KMS-11 (cell line): Measurements from ENCODE around the gene TNK2.

Experiments used
- H2AFZ ChIP-seq: fragments of 200-600 bp; sonication (generic); 2 replicates; pipeline ENCODE4 v1.6.1; 2016; ENCODE audit warnings: antibody characterized with exemption, mixed run types, low read depth
- H3K27ac ChIP-seq: fragments of 200-600 bp; sonication (generic); 2 replicates; pipeline ENCODE4 v1.6.1; 2016; ENCODE audit warnings: mild to moderate bottlenecking, mixed run types
- H3K27me3 ChIP-seq: fragments of 200-600 bp; sonication (generic); 2 replicates; pipeline ENCODE4 v1.6.1; 2017; ENCODE audit warnings: mild to moderate bottlenecking, low read depth, mixed run types, moderate library complexity; ENCODE audit not compliant: insufficient read depth
- H3K36me3 ChIP-seq: fragments of 200-600 bp; sonication (generic); 2 replicates; pipeline ENCODE4 v1.6.1; 2017; ENCODE audit warnings: mild to moderate bottlenecking, mixed run types; ENCODE audit not compliant: insufficient read depth
- H3K4me1 ChIP-seq: fragments of 200-600 bp; sonication (generic); 2 replicates; pipeline ENCODE4 v1.6.1; 2016; ENCODE audit warnings: mild to moderate bottlenecking, low read depth, mixed run types; ENCODE audit not compliant: poor library complexity, severe bottlenecking
- H3K4me2 ChIP-seq: fragments of 200-600 bp; sonication (generic); 2 replicates; pipeline ENCODE4 v1.7.0; 2016; ENCODE audit warnings: mild to moderate bottlenecking, mixed run types
- H3K4me3 ChIP-seq: fragments of 200-600 bp; sonication (generic); IDR thresholded peaks from 2 replicates; pipeline ENCODE4 v1.6.1; 2017; ENCODE audit warnings: low read depth, low read length, mixed read lengths; ENCODE audit not compliant: insufficient read depth
- H3K79me2 ChIP-seq: fragments of 200-600 bp; sonication (generic); 2 replicates; pipeline ENCODE4 v1.6.1; 2016; ENCODE audit warnings: low read depth, mixed run types; ENCODE audit not compliant: insufficient read depth
- H3K9ac ChIP-seq: fragments of 200-600 bp; sonication (generic); 2 replicates; pipeline ENCODE4 v1.6.1; 2016; ENCODE audit warnings: mild to moderate bottlenecking, mixed run types
- H4K20me1 ChIP-seq: fragments of 200-600 bp; sonication (generic); 2 replicates; pipeline ENCODE4 v1.6.1; 2016; ENCODE audit warnings: mild to moderate bottlenecking, mixed run types; ENCODE audit not compliant: insufficient read depth
- CTCF ChIP-seq: fragments of 200-600 bp; sonication (generic); conservative IDR thresholded peaks from 2 replicates; pipeline ENCODE4 v1.6.1; 2017; ENCODE audit warnings: low read depth, mild to moderate bottlenecking, antibody characterized with exemption, low read length, moderate library complexity, mixed read lengths

The TNK2 gene

GRCh38 chr3:195850857-195851543 lies 57.4 kb downstream of the TNK2 start:
- Histone ChIP-seq H3K36me3 (no peaks in the 10 kb centered on the region), H4K20me1 (no peaks in the 10 kb centered on the region), H3K4me1 (no peaks in the 10 kb centered on the region), H2AFZ (peak overlapping the region; percentile 8; the same call in 1 of the 2 replicates), H3K4me3 (no peak overlapping the region), H3K27me3 (no peaks in the 10 kb centered on the region), H3K27ac (no peak overlapping the region), H3K79me2 (no peaks in the 10 kb centered on the region), H3K4me2 (0 out of 2 replicates have a peak overlapping the region, but pooled peaks have one; percentile 3), H3K9ac (no peak overlapping the region)
- TF ChIP-seq CTCF, result peak; percentile 100

- Histone ChIP-seq H3K36me3 (no peaks in the 10 kb centered on the region), H3K9ac (no peak overlapping the region), H3K4me2 (peak overlapping the region; percentile 11; the same call in 1 of the 2 replicates), H3K79me2 (no peaks in the 10 kb centered on the region), H4K20me1 (no peaks in the 10 kb centered on the region), H3K4me3 (no peak overlapping the region), H2AFZ (0 out of 2 replicates have a peak overlapping the region, but pooled peaks have one; percentile 24), H3K27ac (no peak overlapping the region), H3K27me3 (no peaks in the 10 kb centered on the region; the same call in 1 of the 2 replicates), H3K4me1 (no peaks in the 10 kb centered on the region)
- peak; percentile 60 for TF ChIP-seq CTCF
These were observed 58.9 kb downstream of the TNK2 start for GRCh38 chr3:195849322-195850074.

DNA sequence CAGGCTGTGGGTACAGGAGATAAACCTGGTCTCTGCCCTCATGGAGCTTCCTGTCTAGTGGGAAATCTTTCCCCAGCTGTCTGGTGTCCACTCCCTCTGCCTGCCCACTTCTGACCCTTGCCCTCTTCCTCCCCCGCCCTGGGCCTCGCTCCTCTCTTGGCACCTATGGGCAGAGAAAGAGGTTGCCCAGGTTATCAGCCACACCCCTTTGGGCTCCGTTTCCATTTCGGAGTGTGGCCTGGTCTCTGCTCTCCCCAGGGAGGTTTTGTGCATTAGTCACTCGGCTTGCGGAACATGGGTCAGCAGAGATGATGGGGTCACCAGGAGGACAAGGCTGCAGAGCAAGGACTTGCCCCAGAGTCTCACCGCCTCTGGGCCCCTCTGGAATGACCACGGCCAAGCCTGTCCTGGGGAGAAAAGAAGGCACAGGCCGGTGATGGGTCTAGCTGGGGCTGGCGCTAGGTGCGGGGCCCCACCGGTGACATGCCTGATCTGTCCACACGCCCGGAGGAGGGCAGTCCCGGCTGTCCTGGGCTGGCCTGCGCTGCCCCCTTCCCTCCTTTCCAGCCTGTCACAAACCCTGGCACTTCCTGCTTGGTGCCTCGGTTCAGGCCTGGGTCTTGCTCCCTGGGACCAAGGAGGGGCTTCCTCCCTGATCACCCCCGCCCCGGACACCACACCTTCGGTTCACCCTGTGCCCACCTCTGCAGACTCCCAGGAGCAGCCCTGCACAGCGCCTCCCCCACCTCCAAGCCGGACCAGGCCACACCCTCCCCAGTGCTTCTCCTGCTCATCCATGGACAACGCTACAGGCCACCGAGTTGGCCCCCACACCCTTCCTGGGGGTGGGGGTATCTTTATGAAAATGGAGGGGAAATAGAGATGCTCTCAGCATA lies 61.0 kb downstream of the TNK2 start:
- Histone ChIP-seq H4K20me1 (no peaks in the 10 kb centered on the region), H3K27me3 (no peaks in the 10 kb centered on the region; the same call in 1 of the 2 replicates), H3K4me2 (no peak overlapping the region), H3K4me3 (no peak overlapping the region), H3K36me3 (no peaks in the 10 kb centered on the region), H3K4me1 (no peaks in the 10 kb centered on the region), H3K79me2 (no peaks in the 10 kb centered on the region), H3K9ac (no peak overlapping the region), H3K27ac (no peak overlapping the region), H2AFZ (no peak overlapping the region)
- TF ChIP-seq CTCF, result no peak

GRCh38 chr3:195845483-195845882 lies 62.9 kb downstream of the TNK2 start:
- H2AFZ ChIP-seq, result no peak overlapping the region
- H3K4me1 ChIP-seq, result no peaks in the 10 kb centered on the region
- H3K27me3 ChIP-seq, result no peaks in the 10 kb centered on the region; the same call in 1 of the 2 replicates
- H4K20me1 ChIP-seq, result no peaks in the 10 kb centered on the region
- no peak overlapping the region for H3K27ac ChIP-seq
- no peak for TF ChIP-seq CTCF
- no peak overlapping the region for H3K4me2 ChIP-seq
- no peaks in the 10 kb centered on the region for H3K79me2 ChIP-seq
- H3K9ac ChIP-seq, result no peak overlapping the region
- no peak overlapping the region for H3K4me3 ChIP-seq
- H3K36me3 ChIP-seq, result no peaks in the 10 kb centered on the region
